HCT116 (cell line): Measurements from ENCODE around the gene AMBRA1. TPM values are rescaled to one million over a fixed set of nuclear protein-coding genes. Genes with fewer than 3 reads are reported as not detected.

Experiments used
- ATAC-seq: fragments of 200-7000 bp; cut with Tn5 transposase; 2 replicates; pipeline ENCODE4 v1.9.1; 2020; ENCODE audit warnings: mild to moderate bottlenecking, moderate library complexity
- BruUV-seq: library from RNA; stranded (reverse); fragments of 400-500 nt; replicated peaks from 2 replicates; lab custom pipeline; 2021; lab: Mats Ljungman, UMichigan
- CTCF ChIA-PET: fragments of 300-600 bp; sonication (Branson Sonifier 250); formaldehyde crosslinking; loops from one replicate; lab custom pipeline; 2021; ENCODE audit warnings: antibody characterized with exemption; lab: Charles Lee
- POLR2A ChIA-PET: fragments of 300-600, 350-600 bp; sonication (Branson Sonifier 250); formaldehyde crosslinking; loops from one replicate; lab custom pipeline; 2021; ENCODE audit warnings: antibody characterized with exemption; lab: Charles Lee
- RAD21 ChIA-PET, 2 experiments: fragments of 300-600 bp; sonication (Branson Sonifier 250); formaldehyde crosslinking; loops; one replicate each; lab custom pipeline; 2023; ENCODE audit warnings: low total read pairs in 2 of 2; ENCODE audit not compliant: uncharacterized antibody in 2 of 2, unreplicated experiment in 2 of 2, low non-redundant PET in 1 of 2; lab: Charles Lee
- DNase-seq: peaks from one replicate; pipeline ENCODE4 v3.0.0-alpha.2; 2010; ENCODE audit warnings: low read depth, low spot score
- H2AFZ ChIP-seq: fragments of 200-600 bp; shearing (Covaris generic), sonication (generic); 2 replicates; pipeline ENCODE4 v1.6.1; 2017; ENCODE audit warnings: low read depth, mixed run types, mixed read lengths, antibody characterized with exemption, low read length; ENCODE audit not compliant: poor library complexity, severe bottlenecking
- H3K27ac ChIP-seq: 2 replicates; pipeline ENCODE4 v1.5.1; 2012; ENCODE audit warnings: low read depth, low read length
- H3K27me3 ChIP-seq: fragments of 200-600 bp; sonication (generic); 2 replicates; pipeline ENCODE4 v1.6.1; 2016; ENCODE audit warnings: mixed run types, low read length, mixed read lengths; ENCODE audit not compliant: insufficient read depth
- H3K36me3 ChIP-seq, 2 experiments: fragments of 200-500 bp in 1 of 2; fragments of 200-600 bp in 1 of 2; sonication (Bioruptor generic) in 1 of 2; sonication (generic) in 1 of 2; 2 replicates each; pipeline versions ENCODE4 v1.5.1 to v1.6.1; 2014 to 2016; ENCODE audit warnings: low read length in 2 of 2, inconsistent platforms in 1 of 2, mixed read lengths in 1 of 2, mixed run types in 1 of 2; ENCODE audit not compliant: insufficient read depth in 2 of 2, control insufficient read depth in 1 of 2
- H3K4me1 ChIP-seq, 2 experiments: fragments of 200-600 bp in 1 of 2; sonication (generic) in 1 of 2; 2 replicates each; pipeline versions ENCODE4 v1.5.1 to v1.6.1; 2012 to 2017; ENCODE audit warnings: low read length in 2 of 2, inconsistent platforms in 1 of 2, mild to moderate bottlenecking in 1 of 2, mixed read lengths in 1 of 2, mixed run types in 1 of 2, moderate library complexity in 1 of 2; ENCODE audit not compliant: insufficient read depth in 2 of 2, control insufficient read depth in 1 of 2
- H3K4me2 ChIP-seq: fragments of 200-600 bp; sonication (generic); 2 replicates; pipeline ENCODE4 v1.6.1; 2017; ENCODE audit warnings: mixed run types, low read length, mixed read lengths
- H3K4me3 ChIP-seq, 2 experiments: fragments of 200-600 bp in 1 of 2; sonication (generic) in 1 of 2; replicated peaks in 1 of 2; 2 replicates each; pipeline ENCODE4 v1.5.1; 2011 to 2016; ENCODE audit warnings: low read length in 2 of 2, control low read depth in 1 of 2, low read depth in 1 of 2, mild to moderate bottlenecking in 1 of 2, mixed read lengths in 1 of 2, mixed run types in 1 of 2
- H3K79me2 ChIP-seq: fragments of 200-600 bp; sonication (generic); 2 replicates; pipeline ENCODE4 v1.6.1; 2017; ENCODE audit warnings: mild to moderate bottlenecking, mixed run types, low read length, moderate library complexity, mixed read lengths; ENCODE audit not compliant: insufficient read depth
- H3K9ac ChIP-seq: fragments of 200-600 bp; sonication (generic); 2 replicates; pipeline ENCODE4 v1.6.1; 2016; ENCODE audit warnings: low read length, mixed read lengths
- H3K9me2 ChIP-seq: fragments of 200-600 bp; sonication (generic), shearing (Covaris generic); 2 replicates; pipeline ENCODE4 v1.6.1; 2017; ENCODE audit warnings: mixed run types, mild to moderate bottlenecking, moderate library complexity; ENCODE audit not compliant: insufficient read depth
- H3K9me3 ChIP-seq, 2 experiments: fragments of 200-500 bp in 1 of 2; fragments of 200-600 bp in 1 of 2; sonication (Bioruptor generic) in 1 of 2; sonication (generic) in 1 of 2; 2 replicates each; pipeline ENCODE4 v1.6.1; 2014 to 2017; ENCODE audit warnings: low read length in 2 of 2, mixed read lengths in 2 of 2, inconsistent platforms in 1 of 2, low read depth in 1 of 2, mild to moderate bottlenecking in 1 of 2, mixed run types in 1 of 2, moderate library complexity in 1 of 2; ENCODE audit not compliant: control insufficient read depth in 1 of 2, insufficient read depth in 1 of 2
- H4K20me1 ChIP-seq: fragments of 200-600 bp; sonication (generic), shearing (Covaris generic); 2 replicates; pipeline ENCODE4 v1.6.1; 2017; ENCODE audit warnings: mixed run types, mild to moderate bottlenecking, moderate library complexity; ENCODE audit not compliant: insufficient read depth
- ATF3 ChIP-seq: IDR thresholded peaks from 2 replicates; pipeline ENCODE4 v1.6.1; 2012
- CEBPB ChIP-seq: IDR thresholded peaks from 2 replicates; pipeline ENCODE4 v1.6.1; 2012; ENCODE audit warnings: low read depth
- CTCF ChIP-seq, 3 experiments: fragments of 200-600 bp in 1 of 3; sonication (generic) in 1 of 3; IDR thresholded peaks in 2 of 3; conservative IDR thresholded peaks in 1 of 3; 2 replicates each; pipeline ENCODE4 v1.5.1; 2012 to 2017; ENCODE audit warnings: low read depth in 2 of 3, low read length in 2 of 3, antibody characterized with exemption in 1 of 3, borderline replicate concordance in 1 of 3, control low read depth in 1 of 3, mild to moderate bottlenecking in 1 of 3, mixed read lengths in 1 of 3, mixed run types in 1 of 3, moderate library complexity in 1 of 3; ENCODE audit not compliant: insufficient read depth in 1 of 3
- EGR1 ChIP-seq: IDR thresholded peaks from 2 replicates; pipeline ENCODE4 v1.6.1; 2012; ENCODE audit warnings: low read depth
- ELF1 ChIP-seq: IDR thresholded peaks from 2 replicates; pipeline ENCODE4 v1.6.1; 2012; ENCODE audit warnings: low read depth, borderline replicate concordance
- EZH2phosphoT487 ChIP-seq: fragments of 200-600 bp; IDR thresholded peaks from 2 replicates; pipeline ENCODE4 v1.6.1; 2018; ENCODE audit warnings: antibody characterized with exemption, borderline replicate concordance
- FOSL1 ChIP-seq: IDR thresholded peaks from 2 replicates; pipeline ENCODE4 v1.6.1; 2012; ENCODE audit warnings: low read depth
- POLR2A ChIP-seq: IDR thresholded peaks from 2 replicates; pipeline ENCODE4 v1.7.0; 2011; ENCODE audit warnings: borderline replicate concordance; ENCODE audit not compliant: insufficient read depth, insufficient read length; ENCODE audit errors: extremely low read depth
- POLR2AphosphoS5 ChIP-seq: IDR thresholded peaks from 2 replicates; pipeline ENCODE4 v1.6.1; 2011; ENCODE audit warnings: mild to moderate bottlenecking, low read depth, low read length, moderate library complexity
- RAD21 ChIP-seq: IDR thresholded peaks from 2 replicates; pipeline ENCODE4 v1.6.1; 2012; ENCODE audit warnings: low read depth, mild to moderate bottlenecking
- REST ChIP-seq: IDR thresholded peaks from 2 replicates; pipeline ENCODE4 v1.6.1; 2012; ENCODE audit warnings: low read depth
- SIN3A ChIP-seq: IDR thresholded peaks from 2 replicates; pipeline ENCODE4 v1.6.1; 2012; ENCODE audit warnings: low read depth
- SP1 ChIP-seq: IDR thresholded peaks from 2 replicates; pipeline ENCODE4 v1.6.1; 2012; ENCODE audit warnings: low read depth
- SRF ChIP-seq: IDR thresholded peaks from 2 replicates; pipeline ENCODE4 v1.6.1; 2012; ENCODE audit warnings: low read depth
- TCF7L2 ChIP-seq: IDR thresholded peaks from 2 replicates; pipeline ENCODE4 v1.7.0; 2011; ENCODE audit warnings: borderline replicate concordance, inconsistent platforms; ENCODE audit not compliant: insufficient read depth, insufficient read length; ENCODE audit errors: extremely low read depth
- YY1 ChIP-seq: IDR thresholded peaks from 2 replicates; pipeline ENCODE4 v1.6.1; 2011; ENCODE audit warnings: low read length, low read depth, moderate library complexity, mild to moderate bottlenecking; ENCODE audit not compliant: insufficient replicate concordance; ENCODE audit errors: extremely low read depth
- ZBTB33 ChIP-seq: IDR thresholded peaks from 2 replicates; pipeline ENCODE4 v1.6.1; 2011; ENCODE audit warnings: mild to moderate bottlenecking, low read length, moderate library complexity; ENCODE audit not compliant: insufficient replicate concordance; ENCODE audit errors: extremely low read depth
- ZFX ChIP-seq: fragments of 450-650 bp; IDR thresholded peaks from 2 replicates; pipeline ENCODE4 v1.6.1; 2017
- ZNF274 ChIP-seq: fragments of 200-500 bp; sonication (Bioruptor generic); IDR thresholded peaks from 2 replicates; pipeline ENCODE4 v1.6.1; 2014; ENCODE audit warnings: mild to moderate bottlenecking, low read depth, low read length, inconsistent platforms
- intact Hi-C: fragments of 100-400 bp; cut with micrococcal nuclease; formaldehyde crosslinking; loops from 2 replicates; pipeline ENCODE4 v1.10.0; 2022
- total RNA-seq: library from RNA; stranded (reverse); gene quantifications from one replicate; pipeline ENCODE4 v1.2.1, GENCODE V29; 2021; ENCODE audit not compliant: unreplicated experiment

Gene AMBRA1
- total RNA-seq, 1 experiment from 2014 or later = 22.7 TPM

GRCh38 chr11:46393231-46393616 is 200.6 kb downstream of the AMBRA1 start:
- H2AFZ ChIP-seq = no peak overlapping the region
- no peak overlapping the region for H3K4me3 ChIP-seq
- no peak overlapping the region for H3K9ac ChIP-seq
- no peaks in the 10 kb centered on the region for H3K27me3 ChIP-seq
- H3K9me3 ChIP-seq = no peaks in the 10 kb centered on the region
- H3K79me2 ChIP-seq = no peaks in the 10 kb centered on the region
- H3K27ac ChIP-seq = no peak overlapping the region
- H3K9me2 ChIP-seq = no peaks in the 10 kb centered on the region
- ATAC-seq (no peak), DNase-seq (no peak)
- intact Hi-C loops = no loop called here
- ChIA-PET CTCF (interaction anchor here (1.2 to 1.6 kb wide), 3 partner anchors 17 to 760 kb away, joined by 4 read pairs; no protein-coding TSS in a partner anchor), POLR2A (interaction anchor here (0.6 kb wide), 1 partner anchor 125 kb away, joined by 3 read pairs; no protein-coding TSS in a partner anchor), RAD21 (no interaction called here)
- H3K4me2 ChIP-seq = no peak overlapping the region
- TF ChIP-seq EZH2phosphoT487 (no peak), SIN3A (no peak), REST (no peak), RAD21 (no peak), POLR2AphosphoS5 (no peak), ZFX (no peak), TCF7L2 (no peak), ZNF274 (no peak), EGR1 (no peak), SRF (no peak), CTCF (IDR thresholded peaks at IDR 0.05 in 2 of 3, conservative IDR thresholded peaks at IDR 0.05 in 1 of 3; ENCODE audit: borderline replicate concordance in 1 of 3, insufficient read depth in 1 of 3, low read depth in 2 of 3, low read length in 2 of 3) (no peak), CEBPB (no peak), ELF1 (no peak), POLR2A (no peak), ATF3 (no peak), SP1 (no peak), FOSL1 (no peak), YY1 (no peak), ZBTB33 (no peak)
- peaks cover 3 to 37% of the 10 kb centered on the region in 2 experiments; a peak in 3 of 4 replicates for H3K4me1 ChIP-seq
- H3K36me3 ChIP-seq = 0 out of 4 replicates have a peak, but pooled peaks cover 0 to 5% of the 10 kb centered on the region in 2 experiments
- H4K20me1 ChIP-seq = no peaks in the 10 kb centered on the region
- no TSS peak for BruUV-seq
